Tibial artery (tissue), 4 donors: Measurements from ENCODE around the gene TCFL5.

ENCODE experiments used
- DNase-seq, 2 donors: peaks; one replicate each; pipeline ENCODE4 v3.0.0-alpha.2; 2019
- H3K27ac ChIP-seq, 2 donors: fragments of 200-600 bp; sonication (generic) in 1 of 2; 1 replicate in 1 of 2; 2 replicates in 1 of 2; pipeline ENCODE4 v1.5.1; 2018 to 2019; ENCODE audit warnings: mild to moderate bottlenecking in 1 of 2
- H3K27me3 ChIP-seq, 2 donors: fragments of 200-600 bp; sonication (generic) in 1 of 2; one replicate each; pipeline versions ENCODE4 v1.5.1 to v1.6.0; 2016 to 2019
- H3K36me3 ChIP-seq, 3 donors: fragments of 200-600 bp; sonication (generic) in 2 of 3; one replicate each; pipeline ENCODE4 v1.5.1; 2016 to 2019; ENCODE audit warnings: mild to moderate bottlenecking in 2 of 3
- H3K4me1 ChIP-seq, 4 donors: fragments of 200-600 bp; sonication (generic) in 2 of 4; 1 replicate in 3 of 4; 2 replicates in 1 of 4; pipeline ENCODE4 v1.5.1; 2016 to 2019
- H3K4me3 ChIP-seq, 2 donors: fragments of 200-600 bp; sonication (generic) in 1 of 2; 1 replicate in 1 of 2; 2 replicates in 1 of 2; pipeline ENCODE4 v1.5.1; 2018 to 2019; ENCODE audit warnings: mild to moderate bottlenecking in 2 of 2
- H3K9me3 ChIP-seq, 3 donors: fragments of 200-600 bp; sonication (generic) in 1 of 3; one replicate each; pipeline ENCODE4 v1.5.1; 2016 to 2019
- CTCF ChIP-seq, 2 experiments: fragments of 200-600 bp in 1 of 2; fragments of 450-650 bp in 1 of 2; IDR thresholded peaks; one replicate each; pipeline ENCODE4 v1.5.1; 2017 to 2019; ENCODE audit warnings: antibody characterized with exemption in 2 of 2, mild to moderate bottlenecking in 1 of 2, moderate library complexity in 1 of 2
- intact Hi-C: fragments of 100-400 bp; cut with DNase I; formaldehyde crosslinking; loops from one replicate; pipeline ENCODE4 v1.15.0; 2023; ENCODE audit warnings: low total_unique reads

The TCFL5 gene

GRCh38 chr20:62794007-62794724 is 67.5 kb downstream of the TCFL5 start:
- peaks cover 0 to 3% of the 10 kb centered on the region in 2 donors for H3K27me3 ChIP-seq
- peak overlapping the region; percentile 72 to 90 for H3K4me3 ChIP-seq
- intact Hi-C loops: loop anchor here (5.0 kb wide), 2 partner anchors 142 to 382 kb away; no protein-coding TSS in a partner anchor
- peaks cover 9 to 32% (median 16%) of the 10 kb centered on the region in 4 donors for H3K4me1 ChIP-seq
- TF ChIP-seq CTCF (IDR thresholded peaks at IDR 0.05): no peak
- DNase-seq: peak; percentile 95 to 98
- no peaks in the 10 kb centered on the region for H3K9me3 ChIP-seq
- H3K36me3 ChIP-seq: peaks cover 10 to 16% (median 14%) of the 10 kb centered on the region in 3 donors
- peak overlapping the region; percentile 93 to 94 for H3K27ac ChIP-seq

GRCh38 chr20:62793757-62794006 is 67.9 kb downstream of the TCFL5 start:
- no peak for DNase-seq
- peak in 1 of 2 experiments; percentile 19 for TF ChIP-seq CTCF (IDR thresholded peaks at IDR 0.05)
- Histone ChIP-seq H3K9me3 (no peaks in the 10 kb centered on the region), H3K27ac (peak overlapping the region; percentile 93 to 94), H3K36me3 (peaks cover 5 to 11% (median 9%) of the 10 kb centered on the region in 3 donors), H3K27me3 (peaks cover 0 to 7% of the 10 kb centered on the region in 2 donors), H3K4me1 (peaks cover 9 to 32% (median 16%) of the 10 kb centered on the region in 4 donors), H3K4me3 (peak overlapping the region; percentile 44 to 90)
- intact Hi-C loops: loop anchor here (5.0 kb wide), 2 partner anchors 141 to 381 kb away; no protein-coding TSS in a partner anchor

GRCh38 chr20:62792940-62793756 is 68.5 kb downstream of the TCFL5 start:
- Histone ChIP-seq H3K27me3 (peaks cover 0 to 9% of the 10 kb centered on the region in 2 donors), H3K4me3 (peak overlapping the region; percentile 44 to 90), H3K4me1 (peaks cover 9 to 32% (median 16%) of the 10 kb centered on the region in 4 donors), H3K9me3 (no peaks in the 10 kb centered on the region), H3K36me3 (peaks cover 0 to 6% (median 4%) of the 10 kb centered on the region in 3 donors), H3K27ac (peak overlapping the region; percentile 93 to 94)
- intact Hi-C loops: loop anchor here (5.0 kb wide), 2 partner anchors 141 to 381 kb away; no protein-coding TSS in a partner anchor
- no peak for DNase-seq
- no peak for TF ChIP-seq CTCF (IDR thresholded peaks at IDR 0.05)

- TF ChIP-seq CTCF (IDR thresholded peaks at IDR 0.05): no peak
- no peak for DNase-seq
- Histone ChIP-seq H3K27me3 (peaks cover 0 to 13% of the 10 kb centered on the region in 2 donors), H3K4me1 (peaks cover 9 to 28% (median 14%) of the 10 kb centered on the region in 4 donors), H3K4me3 (no peak overlapping the region), H3K27ac (no peak overlapping the region), H3K9me3 (no peaks in the 10 kb centered on the region), H3K36me3 (no peaks in the 10 kb centered on the region)
- intact Hi-C loops: loop anchor here (5.0 kb wide), 2 partner anchors 140 to 380 kb away; no protein-coding TSS in a partner anchor
Measured at GRCh38 chr20:62792182-62792939, 69.3 kb downstream of the TCFL5 start.
